Measurements from ENCODE around the gene VPS13A. TPM values are rescaled to one million over a fixed set of nuclear protein-coding genes. Genes with fewer than 3 reads are reported as not detected.

The VPS13A gene
- total RNA-seq, 4 donors from 2014 or later: 24.6 to 31.0 (median 27.6) TPM

GRCh38 chr9:77450085-77450475 is 272.7 kb downstream of the VPS13A start:
- 88 to 98% methylated on average over 4 of the region's 4 CpGs for WGBS, 2 donors
- H3K4me1 ChIP-seq: no peaks in the 10 kb centered on the region
- no peak overlapping the region for H3K4me3 ChIP-seq
- H3K36me3 ChIP-seq: no peaks in the 10 kb centered on the region
- peaks cover 0 to 8% (median 0%) of the 10 kb centered on the region in 4 donors for H3K9me3 ChIP-seq
- H3K27ac ChIP-seq: no peak overlapping the region
- H3K27me3 ChIP-seq: no peaks in the 10 kb centered on the region
- TF ChIP-seq EP300 (IDR thresholded peaks at IDR 0.05) (no peak), POLR2A (IDR thresholded peaks at IDR 0.05) (no peak), CTCF (IDR thresholded peaks at IDR 0.05) (no peak)
- DNase-seq (ENCODE audit: low spot score in 2 of 2): no peak

- Histone ChIP-seq H3K36me3 (no peaks in the 10 kb centered on the region), H3K4me3 (no peak overlapping the region), H3K27me3 (no peaks in the 10 kb centered on the region), H3K4me1 (no peaks in the 10 kb centered on the region), H3K9me3 (peaks cover 0 to 8% (median 0%) of the 10 kb centered on the region in 4 donors), H3K27ac (no peak overlapping the region)
- 78 to 84% methylated on average over 4 of the region's 4 CpGs for WGBS, 2 donors
- TF ChIP-seq POLR2A (IDR thresholded peaks at IDR 0.05): no peak
- TF ChIP-seq CTCF (IDR thresholded peaks at IDR 0.05): no peak
- no peak for TF ChIP-seq EP300 (IDR thresholded peaks at IDR 0.05)
- no peak for DNase-seq (ENCODE audit: low spot score in 2 of 2)
Measured at GRCh38 chr9:77451507-77451906, 274.2 kb downstream of the VPS13A start.

- H3K4me1 ChIP-seq: peaks cover 0 to 11% (median 0%) of the 10 kb centered on the region in 4 donors
- H3K9me3 ChIP-seq: no peaks in the 10 kb centered on the region
- 77 to 82% methylated on average over 14 of the region's 14 CpGs for whole genome bisulfite sequencing, 2 donors
- TF ChIP-seq EP300 (IDR thresholded peaks at IDR 0.05) (no peak), POLR2A (IDR thresholded peaks at IDR 0.05) (no peak), CTCF (IDR thresholded peaks at IDR 0.05) (no peak)
- no peaks in the 10 kb centered on the region for H3K36me3 ChIP-seq
- no peak overlapping the region for H3K4me3 ChIP-seq
- no peaks in the 10 kb centered on the region for H3K27me3 ChIP-seq
- H3K27ac ChIP-seq: no peak overlapping the region
- no peak for DNase-seq (ENCODE audit: low spot score in 2 of 2)
Measured at GRCh38 chr9:77453825-77454647, 276.7 kb downstream of the VPS13A start.

- no peak for DNase-seq (ENCODE audit: low spot score in 2 of 2)
- WGBS, 2 donors: 85 to 86% methylated on average over 3 of the region's 3 CpGs
Measured at GRCh38 chr9:77454663-77455062, 277.3 kb downstream of the VPS13A start.

More at GRCh38 chr9:77454663-77455062, 277.3 kb downstream of the VPS13A start:
- no peak overlapping the region for H3K27ac ChIP-seq
- TF ChIP-seq POLR2A (IDR thresholded peaks at IDR 0.05) (no peak), EP300 (IDR thresholded peaks at IDR 0.05) (no peak), CTCF (IDR thresholded peaks at IDR 0.05) (no peak)
- H3K9me3 ChIP-seq: no peaks in the 10 kb centered on the region
- H3K4me3 ChIP-seq: no peak overlapping the region
- H3K27me3 ChIP-seq: no peaks in the 10 kb centered on the region
- no peaks in the 10 kb centered on the region for H3K36me3 ChIP-seq
- peaks cover 0 to 11% (median 0%) of the 10 kb centered on the region in 4 donors for H3K4me1 ChIP-seq

All from tibial nerve (tissue), 4 donors.